HepG2 (cell line): ENCODE results near the gene ELP2. TPM values are rescaled to one million over a fixed set of nuclear protein-coding genes. Genes with fewer than 3 reads are reported as not detected.

Experiments used
- ARID4A ChIP-seq: sonication (generic); formaldehyde crosslinking; IDR thresholded peaks from 2 replicates; pipeline ENCODE4 v1.5.0; 2020; ENCODE audit warnings: mild to moderate bottlenecking, missing genetic modification reagents, borderline replicate concordance
- CCAR2 ChIP-seq: fragments of 200-400 bp; formaldehyde crosslinking; optimal IDR thresholded peaks from 2 replicates; pipeline ENCODE3; 2018; ENCODE audit warnings: low read depth, mild to moderate bottlenecking, low read length, moderate library complexity
- ELK4 ChIP-seq: sonication (generic); formaldehyde crosslinking; IDR thresholded peaks from 2 replicates; pipeline ENCODE4 v1.9.0; 2021; ENCODE audit warnings: missing genetic modification reagents, borderline replicate concordance
- GPBP1L1 ChIP-seq: sonication (generic); formaldehyde crosslinking; IDR thresholded peaks from 2 replicates; pipeline ENCODE4 v1.5.0; 2020; ENCODE audit warnings: mild to moderate bottlenecking, missing genetic modification reagents
- MIER3 ChIP-seq: IDR thresholded peaks from 2 replicates; pipeline ENCODE4 v1.6.1; 2016; ENCODE audit warnings: missing compliant biosample characterization, borderline replicate concordance
- REPIN1 ChIP-seq: sonication (generic); formaldehyde crosslinking; IDR thresholded peaks from 2 replicates; pipeline ENCODE4 v1.8.0; 2022; ENCODE audit warnings: missing genetic modification reagents, low read depth, mild to moderate bottlenecking, borderline replicate concordance
- ZBTB3 ChIP-seq: sonication (generic); formaldehyde crosslinking; IDR thresholded peaks from 2 replicates; pipeline ENCODE4 v1.4.0; 2020; ENCODE audit warnings: low read depth, mild to moderate bottlenecking, moderate library complexity, missing genetic modification reagents, borderline replicate concordance
- ZBTB4 ChIP-seq: sonication (generic); formaldehyde crosslinking; IDR thresholded peaks from 2 replicates; pipeline ENCODE4 v1.4.0; 2020; ENCODE audit warnings: missing genetic modification reagents, mild to moderate bottlenecking, borderline replicate concordance
- ZNF350 ChIP-seq: sonication (generic); formaldehyde crosslinking; IDR thresholded peaks from 2 replicates; pipeline ENCODE4 v1.4.0; 2020; ENCODE audit warnings: mild to moderate bottlenecking, low read depth, missing genetic modification reagents, borderline replicate concordance
- ZNF432 ChIP-seq: sonication (generic); formaldehyde crosslinking; IDR thresholded peaks from 2 replicates; pipeline ENCODE4 v1.5.0; 2020; ENCODE audit warnings: missing genetic modification reagents, mild to moderate bottlenecking, borderline replicate concordance
- ZNF496 ChIP-seq: sonication (generic); formaldehyde crosslinking; IDR thresholded peaks from 2 replicates; pipeline ENCODE4 v1.8.1; 2023; ENCODE audit warnings: mild to moderate bottlenecking, moderate library complexity, missing genetic modification reagents; ENCODE audit not compliant: insufficient replicate concordance
- ZNF512B ChIP-seq: sonication (generic); formaldehyde crosslinking; IDR thresholded peaks from 2 replicates; pipeline ENCODE4 v1.5.1; 2020; ENCODE audit warnings: missing genetic modification reagents, mild to moderate bottlenecking, borderline replicate concordance
- ZNF720 ChIP-seq: sonication (generic); formaldehyde crosslinking; IDR thresholded peaks from 2 replicates; pipeline ENCODE4 v1.4.0; 2020; ENCODE audit warnings: missing genetic modification reagents
- ZNF839 ChIP-seq: sonication (generic); formaldehyde crosslinking; IDR thresholded peaks from 2 replicates; pipeline ENCODE4 v1.4.0; 2020; ENCODE audit warnings: missing genetic modification reagents, mild to moderate bottlenecking, borderline replicate concordance
- ZSCAN29 ChIP-seq: sonication (generic); formaldehyde crosslinking; conservative IDR thresholded peaks from 2 replicates; pipeline ENCODE4 v1.4.0; 2020; ENCODE audit warnings: mild to moderate bottlenecking, missing genetic modification reagents
- polyA plus RNA-seq, 8 experiments: library from polyadenylated mRNA; depleted of rRNA in 3 of 8; stranded (reverse) in 7 of 8; unstranded in 1 of 8; fragments of >200 nt; fragmentation: Illumina TruSeq in 4 of 8; extraction: Trizol in 4 of 8; gene quantifications; 2 replicates each; pipeline versions ENCODE4 v1.2.1 to v1.2.3, GENCODE V29; 2011 to 2016; ENCODE audit warnings: low read depth in 4 of 8, missing spikeins in 1 of 8, mixed read lengths in 1 of 8; ENCODE audit not compliant: insufficient read depth in 1 of 8
- total RNA-seq, 5 experiments: library from RNA; depleted of rRNA; stranded (reverse); fragments of >200 nt; fragmentation: Illumina TruSeq; extraction: Trizol; gene quantifications; 2 replicates each; pipeline ENCODE4 v1.2.3, GENCODE V29; 2016; ENCODE audit warnings: low read depth in 1 of 5

The ELP2 gene
- total and polyA plus RNA-seq, 2 of the 13 experiments (the other 11 are each of a cell fraction or from before 2014, with no cell fraction given), result 98.7 to 100 TPM

GRCh38 chr18:36176177-36176584, 46.5 kb downstream of the ELP2 start (continued):
- TF ChIP-seq ZSCAN29 (CRISPR knock-in tag), result 0 out of 2 replicates have a peak, but pooled peaks have one; percentile 47
- no peak for TF ChIP-seq ELK4 (CRISPR knock-in tag)
- TF ChIP-seq ZNF496 (CRISPR knock-in tag), result no peak
- TF ChIP-seq ARID4A (CRISPR knock-in tag), result peak; percentile 80; the same call in 1 of the 2 replicates
- no peak for TF ChIP-seq CCAR2
- TF ChIP-seq REPIN1 (CRISPR knock-in tag), result peak; percentile 71; the same call in 1 of the 2 replicates
- no peak for TF ChIP-seq ZNF512B (CRISPR knock-in tag)
- TF ChIP-seq ZNF432, result no peak
- peak; percentile 64; the same call in 1 of the 2 replicates for TF ChIP-seq ZNF350
- TF ChIP-seq GPBP1L1, result no peak
- TF ChIP-seq ZNF720 (CRISPR knock-in tag), result no peak
- no peak for TF ChIP-seq ZNF839 (CRISPR knock-in tag)
- TF ChIP-seq ZBTB3, result peak; percentile 78; the same call in 1 of the 2 replicates
- TF ChIP-seq ZBTB4 (CRISPR knock-in tag), result no peak
- TF ChIP-seq MIER3 (CRISPR knock-in tag), result peak; percentile 90; the same call in 1 of the 2 replicates
